ENCODE measurements around the gene USH2A.

- TF ChIP-seq, protein P1, sequence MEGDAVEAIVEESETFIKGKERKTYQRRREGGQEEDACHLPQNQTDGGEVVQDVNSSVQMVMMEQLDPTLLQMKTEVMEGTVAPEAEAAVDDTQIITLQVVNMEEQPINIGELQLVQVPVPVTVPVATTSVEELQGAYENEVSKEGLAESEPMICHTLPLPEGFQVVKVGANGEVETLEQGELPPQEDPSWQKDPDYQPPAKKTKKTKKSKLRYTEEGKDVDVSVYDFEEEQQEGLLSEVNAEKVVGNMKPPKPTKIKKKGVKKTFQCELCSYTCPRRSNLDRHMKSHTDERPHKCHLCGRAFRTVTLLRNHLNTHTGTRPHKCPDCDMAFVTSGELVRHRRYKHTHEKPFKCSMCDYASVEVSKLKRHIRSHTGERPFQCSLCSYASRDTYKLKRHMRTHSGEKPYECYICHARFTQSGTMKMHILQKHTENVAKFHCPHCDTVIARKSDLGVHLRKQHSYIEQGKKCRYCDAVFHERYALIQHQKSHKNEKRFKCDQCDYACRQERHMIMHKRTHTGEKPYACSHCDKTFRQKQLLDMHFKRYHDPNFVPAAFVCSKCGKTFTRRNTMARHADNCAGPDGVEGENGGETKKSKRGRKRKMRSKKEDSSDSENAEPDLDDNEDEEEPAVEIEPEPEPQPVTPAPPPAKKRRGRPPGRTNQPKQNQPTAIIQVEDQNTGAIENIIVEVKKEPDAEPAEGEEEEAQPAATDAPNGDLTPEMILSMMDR (IDR thresholded peaks at IDR 0.05): no peak
- TF ChIP-seq POLR2A (IDR thresholded peaks at IDR 0.05): no peak
Measured at GRCh38 chr1:216450227-216450626, 27.0 kb upstream of the USH2A start.
